HG03103 (cell line): ENCODE data around the gene NMRK2.

ENCODE experiments used
- ATAC-seq: cut with Tn5 transposase; IDR thresholded peaks from one replicate; pipeline ENCODE4 v1.9.1; 2021; ENCODE audit warnings: low read depth; ENCODE audit not compliant: unreplicated experiment

NMRK2 gene

GRCh38 chr19:3980353-3981251, 47.7 kb downstream of the NMRK2 start:
- no peak for ATAC-seq

- no peak for ATAC-seq
Measured at GRCh38 chr19:3981373-3981735, 48.5 kb downstream of the NMRK2 start.

- ATAC-seq: no peak
Measured at GRCh38 chr19:3981736-3982681, 49.1 kb downstream of the NMRK2 start.

GRCh38 chr19:3982701-3983541, 50.1 kb downstream of the NMRK2 start:
- no peak for ATAC-seq

- ATAC-seq: no peak
Measured at GRCh38 chr19:3983542-3983914, 50.7 kb downstream of the NMRK2 start.

- no peak for ATAC-seq
Measured at GRCh38 chr19:3983936-3984583, 51.2 kb downstream of the NMRK2 start.

GRCh38 chr19:3984584-3984907, 51.7 kb downstream of the NMRK2 start:
- no peak for ATAC-seq

- peak; percentile 45 for ATAC-seq
Measured at GRCh38 chr19:3984908-3985642, 52.2 kb downstream of the NMRK2 start, which contains the start of gene EEF2. TSS of gene EEF2 (minus strand) at chr19:3985463. CDS start at chr19:3985380, 83 bp downstream.

GRCh38 chr19:3985643-3986259, 52.9 kb downstream of the NMRK2 start:
- no peak for ATAC-seq

GRCh38 chr19:3986260-3987041, 53.6 kb downstream of the NMRK2 start:
- no peak for ATAC-seq

- ATAC-seq: no peak
Measured at GRCh38 chr19:3987619-3988371, 54.9 kb downstream of the NMRK2 start.

GRCh38 chr19:3990815-3991117, 57.9 kb downstream of the NMRK2 start:
- no peak for ATAC-seq
